OCI-LY7 (cell line): ENCODE measurements around the gene SOX5. TPM values are rescaled to one million over a fixed set of nuclear protein-coding genes. Genes with fewer than 3 reads are reported as not detected.

ENCODE experiments used
- BruUV-seq: library from RNA; stranded (reverse); fragments of 400-500 nt; replicated peaks from 2 replicates; lab custom pipeline; 2021; lab: Mats Ljungman, UMichigan
- CTCF ChIA-PET: fragments of 300-600 bp; sonication (Branson Sonifier 250); formaldehyde crosslinking; loops from one replicate; lab custom pipeline; 2022; ENCODE audit warnings: antibody characterized with exemption; ENCODE audit not compliant: unreplicated experiment; lab: Charles Lee
- POLR2A ChIA-PET: fragments of 300-600 bp; sonication (Branson Sonifier 250); formaldehyde crosslinking; loops from one replicate; lab custom pipeline; 2022; ENCODE audit warnings: antibody characterized with exemption; lab: Charles Lee
- DNase-seq: peaks from one replicate; pipeline ENCODE4 v3.0.0-alpha.2; 2015; ENCODE audit warnings: low spot score
- H2AFZ ChIP-seq: fragments of 200-600 bp; sonication (generic), shearing (Covaris generic); 2 replicates; pipeline ENCODE4 v1.6.1; 2014; ENCODE audit warnings: mild to moderate bottlenecking, antibody characterized with exemption, low read length, moderate library complexity
- H3K27ac ChIP-seq: fragments of 200-600 bp; sonication (generic); 2 replicates; pipeline ENCODE4 v1.5.1; 2014; ENCODE audit warnings: mixed run types, low read depth, mild to moderate bottlenecking, moderate library complexity, low read length, inconsistent platforms; ENCODE audit not compliant: poor library complexity, severe bottlenecking
- H3K36me3 ChIP-seq: fragments of 200-600 bp; sonication (generic); 2 replicates; pipeline ENCODE4 v1.6.1; 2014; ENCODE audit warnings: mild to moderate bottlenecking, antibody characterized with exemption, low read length, moderate library complexity, mixed read lengths; ENCODE audit not compliant: insufficient read depth
- H3K4me1 ChIP-seq: fragments of 200-600 bp; sonication (generic); 2 replicates; pipeline ENCODE4 v1.5.1; 2014; ENCODE audit warnings: mild to moderate bottlenecking, low read length; ENCODE audit not compliant: insufficient read depth, poor library complexity, severe bottlenecking
- H3K4me2 ChIP-seq: fragments of 200-600 bp; sonication (generic); 2 replicates; pipeline ENCODE4 v1.6.1; 2014; ENCODE audit warnings: mild to moderate bottlenecking, low read length
- H3K4me3 ChIP-seq: fragments of 200-600 bp; sonication (generic); 2 replicates; pipeline ENCODE4 v1.5.1; 2014; ENCODE audit warnings: mild to moderate bottlenecking, low read depth, low read length; ENCODE audit not compliant: poor library complexity, severe bottlenecking
- H3K79me2 ChIP-seq: fragments of 200-600 bp; sonication (generic); 2 replicates; pipeline ENCODE4 v1.6.1; 2016; ENCODE audit warnings: low read depth, mild to moderate bottlenecking, low read length, moderate library complexity, mixed read lengths; ENCODE audit not compliant: insufficient read depth
- H3K9me2 ChIP-seq: fragments of 200-600 bp; sonication (generic); 2 replicates; pipeline ENCODE4 v1.6.1; 2016; ENCODE audit warnings: mild to moderate bottlenecking, low read length, mixed read lengths; ENCODE audit not compliant: insufficient read depth
- H3K9me3 ChIP-seq: fragments of 200-600 bp; sonication (generic); 2 replicates; pipeline ENCODE4 v1.6.1; 2014; ENCODE audit warnings: mild to moderate bottlenecking, mixed run types, low read length, mixed read lengths
- H4K20me1 ChIP-seq: fragments of 200-600 bp; sonication (generic); 2 replicates; pipeline ENCODE4 v1.6.1; 2014; ENCODE audit warnings: mild to moderate bottlenecking, antibody characterized with exemption, low read length, moderate library complexity, mixed read lengths; ENCODE audit not compliant: insufficient read depth
- CTCF ChIP-seq: fragments of 200-600 bp; sonication (generic); conservative IDR thresholded peaks from 2 replicates; pipeline ENCODE4 v1.5.1; 2014; ENCODE audit warnings: mild to moderate bottlenecking, antibody characterized with exemption, low read length, moderate library complexity, mixed read lengths
- EZH2phosphoT487 ChIP-seq: fragments of 200-600 bp; sonication (generic); IDR thresholded peaks from 2 replicates; pipeline ENCODE4 v1.6.1; 2018; ENCODE audit warnings: low read depth, borderline replicate concordance, mild to moderate bottlenecking, mixed run types, antibody characterized with exemption, low read length, moderate library complexity, mixed read lengths
- intact Hi-C: fragments of 100-400 bp; cut with micrococcal nuclease; formaldehyde crosslinking; loops from one replicate; pipeline ENCODE4 v1.10.0; 2022; ENCODE audit not compliant: unreplicated experiment
- total RNA-seq, 2 experiments: library from RNA; depleted of rRNA in 1 of 2; stranded (reverse); fragments of >200 nt in 1 of 2; shearing (Covaris generic) in 1 of 2; gene quantifications; 2 replicates each; pipeline ENCODE4 v1.2.3, GENCODE V29; 2014 to 2022

SOX5 gene
- total RNA-seq, 2 experiments from 2014 or later, result 0.16 TPM; not detected in 1

GRCh38 chr12:23813206-23813605 is 136.3 kb downstream of the SOX5 start:
- Histone ChIP-seq H3K9me2 (no peaks in the 10 kb centered on the region), H3K4me2 (no peak overlapping the region), H3K4me1 (no peaks in the 10 kb centered on the region), H3K9me3 (no peaks in the 10 kb centered on the region), H4K20me1 (no peaks in the 10 kb centered on the region), H3K79me2 (no peaks in the 10 kb centered on the region), H3K36me3 (no peaks in the 10 kb centered on the region), H3K4me3 (no peak overlapping the region), H3K27ac (no peak overlapping the region), H2AFZ (no peak overlapping the region)
- ChIA-PET POLR2A (no interaction called here), CTCF (no interaction called here)
- BruUV-seq, result no TSS peak
- DNase-seq, result no peak
- intact Hi-C loops, result no loop called here
- TF ChIP-seq EZH2phosphoT487 (no peak), CTCF (no peak)

- H3K9me3 ChIP-seq, result no peaks in the 10 kb centered on the region
- TF ChIP-seq EZH2phosphoT487 (no peak), CTCF (no peak)
- intact Hi-C loops, result no loop called here
Observed at GRCh38 chr12:23810329-23810902, 139.1 kb downstream of the SOX5 start.

GRCh38 chr12:23803540-23803939 is 145.9 kb downstream of the SOX5 start:
- no peaks in the 10 kb centered on the region for H3K4me1 ChIP-seq
- no peaks in the 10 kb centered on the region for H3K9me3 ChIP-seq
- no peaks in the 10 kb centered on the region for H3K9me2 ChIP-seq
- H3K4me2 ChIP-seq, result no peak overlapping the region
- H3K4me3 ChIP-seq, result no peak overlapping the region
- no peaks in the 10 kb centered on the region for H3K36me3 ChIP-seq
- no peak overlapping the region for H3K27ac ChIP-seq
- BruUV-seq, result no TSS peak
- POLR2A ChIA-PET, result interaction anchor here (1.0 kb wide), 1 partner anchor 187 kb away, joined by 3 read pairs; no protein-coding TSS in a partner anchor
- H2AFZ ChIP-seq, result no peak overlapping the region
- no peaks in the 10 kb centered on the region for H3K79me2 ChIP-seq
- TF ChIP-seq CTCF (no peak), EZH2phosphoT487 (no peak)
- no peaks in the 10 kb centered on the region for H4K20me1 ChIP-seq
- intact Hi-C loops, result no loop called here
- DNase-seq, result no peak
- CTCF ChIA-PET, result no interaction called here

More at GRCh38 chr12:23810329-23810902, 139.1 kb downstream of the SOX5 start:
- Histone ChIP-seq H3K79me2 (no peaks in the 10 kb centered on the region), H3K9me2 (no peaks in the 10 kb centered on the region), H3K27ac (no peak overlapping the region), H4K20me1 (no peaks in the 10 kb centered on the region), H3K4me2 (no peak overlapping the region), H3K36me3 (no peaks in the 10 kb centered on the region), H3K4me1 (no peaks in the 10 kb centered on the region), H3K4me3 (no peak overlapping the region), H2AFZ (no peak overlapping the region)
- no peak for DNase-seq
- POLR2A ChIA-PET, result no interaction called here
- CTCF ChIA-PET, result no interaction called here
- no TSS peak for BruUV-seq
